Right ventricle myocardium superior (tissue), 1 donor: ENCODE results near the gene GNPAT. TPM values are rescaled to one million over a fixed set of nuclear protein-coding genes. Genes with fewer than 3 reads are reported as not detected.
A peak's percentile ranks its signal among the peaks of the same experiment; 100 is the strongest.

Experiments
- ATAC-seq: fragments of 200-7000 bp; cut with Tn5 transposase; one replicate; pipeline ENCODE4 v1.9.1; 2020; ENCODE audit warnings: mild to moderate bottlenecking; ENCODE audit not compliant: poor library complexity
- DNase-seq: peaks from one replicate; pipeline ENCODE4 v3.0.0-alpha.2; 2020
- intact Hi-C: fragments of 100-400 bp; cut with DNase I; formaldehyde crosslinking; loops from one replicate; pipeline ENCODE4 v1.11.2; 2022
- total RNA-seq: library from RNA; stranded (reverse); fragmentation: NEBNext Ultra II Directional; extraction: Animal tissue kit (Norgen Biotek cat#: 25700); gene quantifications from one replicate; pipeline ENCODE4 v1.2.1, GENCODE V29; 2021
- donor health status: DM: no; HTN: yes; CAD: no; lungs with severe emphysema.

GNPAT gene
- total RNA-seq, 1 donor from 2014 or later: 61.0 TPM

- ATAC-seq (no peak), DNase-seq (no peak)
- intact Hi-C loops: no loop called here
Measured at GRCh38 chr1:231286603-231287002, 45.6 kb downstream of the GNPAT start.

DNA sequence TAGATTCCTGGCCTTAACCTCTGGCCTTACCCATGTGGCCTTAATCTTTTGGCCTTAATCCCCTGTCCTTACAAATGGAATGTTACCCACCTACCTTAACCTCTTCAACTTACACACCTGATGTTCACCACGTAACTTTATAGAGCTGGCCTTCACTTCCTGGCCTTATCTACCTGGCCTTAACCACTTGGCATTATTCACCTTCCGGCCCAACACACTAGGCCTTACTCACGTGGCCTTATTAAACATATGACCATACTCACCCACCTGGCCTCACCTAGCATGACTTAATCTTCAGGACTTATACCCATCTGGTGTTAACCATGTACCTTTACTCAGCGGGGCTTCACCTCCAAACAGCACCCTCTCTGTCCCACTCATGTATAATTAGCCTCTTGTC, 54.9 kb downstream of the GNPAT start:
- intact Hi-C loops: no loop called here
- DNase-seq (no peak), ATAC-seq (no peak)

GRCh38 chr1:231301990-231302389, 61.0 kb downstream of the GNPAT start:
- ATAC-seq (no peak), DNase-seq (no peak)
- intact Hi-C loops: no loop called here

DNA sequence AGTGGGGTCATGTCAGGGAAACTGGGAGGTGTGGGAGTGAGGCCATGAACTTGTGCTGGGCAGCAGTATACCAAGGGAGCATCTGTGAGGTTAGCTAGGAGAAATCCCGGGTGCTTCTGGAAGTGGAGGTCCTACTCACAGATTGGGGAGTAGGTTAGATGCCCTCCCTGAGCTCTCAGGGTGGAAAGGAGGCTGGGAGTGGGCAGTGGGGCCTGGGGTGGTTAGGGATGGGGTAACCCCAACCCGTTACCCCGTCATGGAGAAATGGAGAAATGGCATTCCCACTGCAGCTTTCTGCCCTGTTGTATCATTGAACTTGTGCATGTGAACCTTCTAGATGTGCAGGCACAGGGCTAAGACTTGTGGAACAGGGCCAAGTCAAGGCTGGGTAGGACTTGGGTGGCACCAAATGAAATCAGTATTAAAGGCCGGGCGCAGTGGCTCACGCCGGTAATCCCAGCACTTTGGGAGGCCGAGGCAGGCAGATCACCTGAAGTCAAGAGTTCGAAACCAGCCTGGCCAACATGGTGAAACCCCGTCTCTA, 69.5 kb downstream of the GNPAT start:
- no peak for DNase-seq
- no peak for ATAC-seq
- intact Hi-C loops: no loop called here

GRCh38 chr1:231311720-231312431, 70.9 kb downstream of the GNPAT start:
- intact Hi-C loops: no loop called here
- ATAC-seq: no peak
- DNase-seq: no peak

- DNase-seq: no peak
- no peak for ATAC-seq
- intact Hi-C loops: no loop called here
Measured at GRCh38 chr1:231312432-231312788, 71.4 kb downstream of the GNPAT start.

DNA sequence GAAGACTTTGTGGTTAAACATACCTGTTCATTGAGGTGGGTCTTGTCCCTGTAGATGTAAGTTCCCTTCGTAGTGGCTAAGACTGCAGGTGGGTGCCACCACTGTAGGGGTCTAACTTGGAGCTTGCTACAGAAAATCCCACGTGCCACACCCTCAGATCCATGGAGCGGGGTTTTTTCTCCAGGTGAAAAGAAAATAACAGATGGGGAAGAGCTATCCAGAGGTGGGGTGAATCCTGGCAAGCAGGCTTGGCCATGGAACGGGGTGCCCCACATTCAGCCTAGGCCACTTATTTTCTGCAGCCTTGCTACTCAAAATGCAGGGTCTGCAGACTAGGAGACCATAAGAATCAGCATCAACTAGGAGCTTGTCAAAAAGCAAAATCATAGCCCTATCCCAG, 72.6 kb downstream of the GNPAT start:
- intact Hi-C loops: no loop called here
- DNase-seq: no peak
- ATAC-seq: no peak

GRCh38 chr1:231315887-231316286, 74.9 kb downstream of the GNPAT start:
- intact Hi-C loops: no loop called here
- peak; percentile 27 for ATAC-seq
- no peak for DNase-seq

GRCh38 chr1:231317306-231318014, 76.4 kb downstream of the GNPAT start:
- no peak for DNase-seq
- ATAC-seq: no peak
- intact Hi-C loops: no loop called here

DNA sequence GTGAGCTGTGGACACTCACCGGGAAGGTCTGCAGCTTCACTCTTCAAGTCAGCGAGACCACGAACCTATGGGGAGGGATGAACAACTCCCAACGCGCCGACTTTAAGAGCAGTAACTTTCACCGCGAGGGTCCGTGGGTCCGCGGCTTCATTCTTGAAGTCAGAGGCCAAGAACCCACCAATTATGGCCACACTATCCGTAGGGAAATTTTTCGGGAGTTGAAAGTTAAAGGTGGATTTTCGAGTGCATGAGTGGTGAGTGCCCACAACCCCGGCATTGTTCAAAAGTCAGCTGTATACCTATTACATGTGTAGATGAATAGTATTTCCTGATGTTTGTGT, 77.0 kb downstream of the GNPAT start:
- intact Hi-C loops: no loop called here
- no peak for DNase-seq
- no peak for ATAC-seq

DNA sequence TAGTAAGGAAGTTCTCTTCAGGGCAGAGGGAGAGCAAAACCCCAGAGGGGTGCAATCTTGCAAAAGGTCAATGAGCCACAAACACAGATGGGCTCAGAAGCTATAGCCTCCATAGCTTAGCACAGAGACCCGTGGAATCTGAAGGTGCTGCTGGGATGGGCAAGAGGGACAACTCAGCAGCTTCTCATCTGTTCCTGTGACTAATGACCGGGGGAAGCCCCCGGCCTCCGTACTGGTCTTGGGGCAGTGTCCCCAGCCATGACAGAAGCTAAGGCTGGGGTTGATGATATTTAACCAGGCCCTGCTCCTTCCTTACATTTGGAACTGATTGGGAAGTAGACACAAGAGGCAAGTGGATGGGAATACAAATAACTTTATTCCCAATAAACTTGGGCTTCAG, 77.6 kb downstream of the GNPAT start:
- no peak for ATAC-seq
- DNase-seq: no peak
- intact Hi-C loops: no loop called here

DNA sequence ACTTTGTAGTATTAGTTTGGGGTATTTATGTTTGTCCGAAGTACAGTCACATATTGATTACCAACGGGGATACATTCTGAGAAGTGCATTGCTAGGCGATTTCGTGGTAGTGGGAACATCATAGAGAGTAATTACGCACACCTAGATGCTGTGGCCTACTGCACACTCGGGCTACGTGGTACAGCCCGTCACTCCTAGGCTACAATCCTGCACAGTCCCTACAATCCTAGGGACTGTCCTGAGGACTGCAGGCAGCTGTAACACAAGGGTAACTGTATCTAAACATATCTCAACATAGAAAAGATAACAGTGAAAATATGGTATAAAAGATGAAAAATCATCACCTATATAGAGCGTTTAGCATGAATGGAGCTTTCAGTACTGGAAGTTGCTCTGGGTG, 78.1 kb downstream of the GNPAT start:
- no peak for DNase-seq
- no peak for ATAC-seq
- intact Hi-C loops: no loop called here

- intact Hi-C loops: no loop called here
- ATAC-seq (no peak), DNase-seq (no peak)
Measured at GRCh38 chr1:231322880-231323530, 82.0 kb downstream of the GNPAT start.

DNA sequence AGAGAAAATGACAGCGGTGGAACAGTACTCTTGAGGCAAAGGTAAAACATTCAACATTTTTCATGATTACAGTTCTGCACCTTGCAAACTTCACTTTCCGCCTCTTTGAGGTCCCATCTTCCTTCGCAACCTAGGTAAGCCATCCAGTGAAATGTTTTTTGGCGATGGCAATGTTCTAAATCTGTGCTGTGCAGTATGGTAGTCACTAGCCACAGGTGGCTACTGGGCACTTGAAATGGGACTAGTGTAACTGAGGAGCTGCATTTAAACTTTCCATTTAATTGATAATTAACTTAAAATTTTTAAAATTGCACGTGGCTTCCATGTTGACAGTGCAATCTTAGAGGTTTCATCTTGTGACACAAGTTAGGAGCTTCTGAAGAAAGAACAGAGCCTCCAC, 83.6 kb downstream of the GNPAT start:
- DNase-seq (no peak), ATAC-seq (no peak)
- intact Hi-C loops: no loop called here

DNA sequence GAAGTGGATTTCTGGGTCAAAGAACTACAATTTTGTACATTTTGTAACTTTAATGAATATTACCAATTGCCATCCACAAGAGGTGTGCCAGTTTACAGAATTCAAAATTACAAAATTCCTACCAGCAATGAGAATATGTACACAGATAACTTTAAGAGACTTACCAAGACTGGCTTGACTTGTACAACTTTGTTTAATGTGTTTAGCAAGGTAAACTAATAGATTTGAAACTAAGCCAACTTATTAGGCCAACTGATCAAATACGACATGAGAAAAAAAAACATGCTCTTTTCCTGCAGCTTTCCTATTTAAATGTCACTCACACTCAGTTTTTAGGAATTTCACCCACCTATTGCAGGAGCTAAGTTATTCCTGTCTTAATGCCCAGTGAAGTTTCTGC, 85.2 kb downstream of the GNPAT start:
- intact Hi-C loops: no loop called here
- DNase-seq (no peak), ATAC-seq (no peak)

Other genes with a start within 250 kb of the GNPAT start
- 7.3 TPM for gene FAM89A, start 201.0 kb upstream of the GNPAT start, total RNA-seq
- gene TRIM67, start 79.2 kb upstream of the GNPAT start, total RNA-seq: 0.05 TPM
- 10.7 TPM for gene EXOC8, start 96.6 kb downstream of the GNPAT start, total RNA-seq
- gene SPRTN, start 97.1 kb downstream of the GNPAT start, total RNA-seq: 6.9 TPM
- 75.2 TPM for gene EGLN1, start 181.1 kb downstream of the GNPAT start, total RNA-seq